ENCODE results near the gene CACNG4.

The CACNG4 gene

DNA sequence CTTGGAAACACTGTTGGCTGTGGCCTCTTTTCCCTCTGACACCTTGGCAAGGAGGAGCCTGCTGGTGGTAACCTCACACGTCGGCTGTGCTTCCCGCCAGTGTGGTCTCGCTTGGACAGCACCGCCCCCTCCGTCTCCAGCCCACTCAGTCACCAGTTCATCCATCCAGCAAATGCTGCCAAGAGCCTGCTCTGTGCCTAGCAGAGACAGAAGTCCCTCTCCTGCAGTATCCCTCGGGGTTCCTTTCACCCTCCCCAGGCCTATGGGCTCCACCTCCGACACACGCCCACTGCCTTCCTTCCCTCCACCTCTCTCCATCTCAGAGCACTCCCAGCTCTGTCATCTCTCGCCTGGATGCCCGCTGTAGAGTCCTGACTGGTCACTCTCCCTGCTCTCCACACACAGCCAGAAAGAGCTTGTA lies 12.3 kb downstream of the CACNG4 start:
- H3K4me3 ChIP-seq (ENCODE audit: low read depth, low read length), result no peak overlapping the region
- DNase-seq (ENCODE audit: low read depth), result no peak

DNA sequence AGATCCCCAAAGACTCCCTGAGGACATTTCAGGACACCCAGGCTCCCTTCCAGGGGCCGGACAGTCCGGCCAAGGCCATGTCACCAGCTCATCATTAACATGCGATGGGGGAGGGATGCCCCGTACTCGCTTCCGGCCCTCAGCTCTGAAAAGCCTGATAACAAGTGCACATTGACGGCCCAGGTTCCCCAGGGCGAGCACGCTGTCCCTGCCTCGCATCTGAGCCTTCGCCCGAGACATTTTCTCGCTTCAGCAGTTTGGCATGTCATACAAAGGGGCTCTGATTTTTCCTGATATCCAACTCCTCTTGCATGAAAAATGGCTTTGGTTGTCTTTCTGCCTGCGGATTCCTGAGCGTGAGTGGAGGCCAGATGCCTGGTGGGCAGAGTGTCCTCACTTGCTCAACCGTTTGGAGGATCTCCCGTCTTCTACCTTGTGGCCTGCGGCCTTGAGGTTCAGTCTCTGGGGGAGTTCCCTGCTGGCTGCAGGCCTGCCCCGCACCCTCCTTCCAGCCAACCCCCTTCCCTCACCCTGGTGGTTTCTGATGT lies 14.1 kb downstream of the CACNG4 start:
- no peak overlapping the region for H3K4me3 ChIP-seq (ENCODE audit: low read depth, low read length)
- DNase-seq (ENCODE audit: low read depth), result no peak

DNA sequence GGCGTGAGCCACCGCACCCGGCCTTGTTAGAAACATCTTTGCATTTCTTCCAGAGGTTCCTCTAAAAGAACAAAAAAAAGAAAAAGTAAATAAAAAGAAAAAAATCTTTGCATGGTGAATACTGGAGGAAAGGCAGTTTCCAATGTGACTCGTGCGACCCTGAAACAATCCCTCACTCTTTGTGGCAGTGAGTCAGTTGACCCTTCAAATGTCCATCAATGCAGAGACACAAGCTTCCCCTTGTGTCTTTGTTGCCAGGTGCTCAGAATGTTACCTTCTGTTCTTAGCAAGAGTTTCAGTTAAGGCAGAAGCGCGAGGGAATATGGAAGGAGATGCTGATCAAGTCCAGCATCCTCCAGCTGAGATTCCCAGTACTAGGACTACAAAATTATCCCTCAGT lies 16.4 kb downstream of the CACNG4 start:
- no peak for DNase-seq (ENCODE audit: low read depth)
- H3K4me3 ChIP-seq (ENCODE audit: low read depth, low read length), result no peak overlapping the region

DNA sequence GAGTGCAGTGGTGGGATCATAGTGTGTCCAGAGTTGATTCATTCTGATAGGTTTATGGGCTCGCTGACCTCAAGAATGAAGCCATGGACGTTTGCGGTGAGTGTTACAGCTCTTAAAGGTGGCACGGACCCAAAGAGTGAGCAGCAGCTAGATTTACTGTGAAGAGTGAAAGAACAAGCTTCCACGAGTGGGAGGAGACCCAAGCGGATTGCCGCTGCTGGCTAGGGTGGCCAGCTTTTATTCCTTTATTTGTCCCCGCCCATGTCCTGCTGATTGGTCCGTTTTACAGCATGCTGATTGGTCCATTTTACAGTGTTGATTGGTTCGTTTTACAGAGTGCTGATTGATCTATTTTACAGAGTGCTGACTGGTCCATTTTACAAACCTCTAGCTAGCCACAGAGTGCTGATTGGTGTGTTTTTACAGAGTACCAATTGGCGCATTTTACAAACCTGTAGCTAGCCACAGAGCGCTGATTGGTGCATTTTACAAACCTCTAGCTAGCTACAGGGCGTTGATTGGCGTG lies 17.5 kb downstream of the CACNG4 start:
- no peak overlapping the region for H3K4me3 ChIP-seq (ENCODE audit: low read depth, low read length)

DNA sequence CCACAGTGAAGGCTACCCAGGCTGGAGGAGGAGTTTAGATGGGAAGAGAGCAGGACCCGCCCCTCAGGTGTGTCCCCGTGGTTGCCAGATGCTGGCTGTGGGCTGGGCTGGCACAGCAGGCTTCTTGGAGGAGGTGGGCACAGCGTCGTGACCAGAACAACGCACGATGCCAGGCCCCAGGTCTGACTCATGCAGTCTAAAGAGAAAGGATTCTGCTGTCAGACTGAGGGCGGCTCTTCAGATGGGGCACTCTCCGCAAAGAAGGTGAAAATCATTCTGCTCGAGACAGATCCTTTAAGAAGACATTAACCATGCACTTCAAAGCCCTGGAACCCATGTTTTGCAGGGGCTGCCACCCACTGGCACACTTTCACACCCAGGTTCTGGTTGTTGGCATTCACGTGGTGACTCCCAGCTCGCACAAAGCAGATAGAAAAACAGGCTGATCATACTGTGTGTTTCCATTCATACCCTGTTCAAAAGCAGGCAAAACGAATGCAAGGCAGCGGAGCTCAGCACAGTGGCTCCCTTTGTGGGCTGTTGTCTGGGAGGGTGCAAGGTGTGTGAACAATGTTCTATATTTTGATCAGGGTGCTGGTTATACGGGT lies 19.0 kb downstream of the CACNG4 start:
- no peak for DNase-seq (ENCODE audit: low read depth)

More for the DNA sequence above, 17.5 kb downstream of the CACNG4 start:
- no peak for DNase-seq (ENCODE audit: low read depth)

DNA sequence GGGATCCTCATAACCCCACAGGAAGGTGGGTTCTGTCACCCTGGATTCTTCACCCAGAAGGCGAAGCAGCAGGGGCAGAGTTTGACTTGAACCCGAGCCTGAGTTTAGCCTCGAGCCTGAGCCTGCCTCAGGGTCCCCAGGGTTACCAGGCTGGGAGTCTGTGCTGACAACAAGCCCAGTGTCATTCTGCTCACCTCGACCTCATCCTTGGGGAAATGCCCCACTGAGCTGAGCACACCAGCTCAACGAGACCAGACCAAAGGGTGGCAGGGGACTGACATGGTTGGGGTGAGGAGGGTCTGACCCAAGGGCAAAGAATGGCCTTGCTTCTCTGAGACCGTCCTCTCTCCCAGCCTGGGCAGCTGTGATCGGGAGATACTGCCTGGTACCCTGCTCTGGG lies 20.2 kb downstream of the CACNG4 start:
- H3K4me3 ChIP-seq (ENCODE audit: low read depth, low read length), result no peak overlapping the region
- no peak for DNase-seq (ENCODE audit: low read depth)

More for the DNA sequence above, 19.0 kb downstream of the CACNG4 start:
- no peak overlapping the region for H3K4me3 ChIP-seq (ENCODE audit: low read depth, low read length)

DNA sequence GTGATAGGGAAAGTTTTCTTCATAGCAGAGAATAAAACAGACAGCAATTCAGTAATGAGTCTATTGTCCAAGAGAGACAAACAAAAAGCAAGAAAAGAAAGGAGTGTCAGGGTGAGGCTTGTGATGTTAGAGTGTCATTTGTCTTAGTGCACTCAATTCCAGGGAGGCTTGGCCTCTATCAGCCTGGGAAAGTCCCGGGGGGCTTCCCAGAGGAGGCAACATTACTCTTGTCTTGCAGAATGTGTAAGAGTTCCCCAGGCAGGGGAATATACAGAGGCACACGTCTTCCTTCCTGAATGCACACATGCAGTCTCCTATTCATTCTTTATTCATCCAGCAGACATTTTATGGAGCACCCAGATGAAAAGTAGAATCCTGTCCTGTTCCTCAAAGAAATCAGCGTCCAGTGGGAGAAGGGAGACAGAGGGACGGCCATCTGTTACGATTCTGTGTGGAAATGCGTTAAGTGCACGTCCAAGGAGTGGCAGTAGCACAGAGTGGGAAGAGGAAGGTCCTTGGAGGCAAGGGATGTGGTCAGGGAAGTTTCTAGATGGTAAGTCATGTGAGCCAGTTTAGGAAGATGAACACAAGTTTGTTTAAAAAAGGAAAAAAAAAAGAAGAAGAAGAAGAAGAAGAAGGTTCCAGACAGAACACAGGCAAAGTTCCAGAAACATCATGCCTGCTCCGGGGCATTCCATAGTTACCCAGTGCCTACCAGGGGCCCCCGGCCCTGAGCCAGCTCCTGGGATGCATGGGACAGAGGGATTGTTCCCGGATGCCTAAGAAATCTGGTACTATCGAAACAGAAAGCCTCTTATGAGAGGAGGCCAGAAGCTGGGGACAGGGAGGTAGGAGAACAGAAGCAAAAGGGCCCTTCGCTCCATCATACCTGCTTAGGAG lies 21.1 kb downstream of the CACNG4 start:
- no peak overlapping the region for H3K4me3 ChIP-seq (ENCODE audit: low read depth, low read length)
- DNase-seq (ENCODE audit: low read depth), result no peak

DNA sequence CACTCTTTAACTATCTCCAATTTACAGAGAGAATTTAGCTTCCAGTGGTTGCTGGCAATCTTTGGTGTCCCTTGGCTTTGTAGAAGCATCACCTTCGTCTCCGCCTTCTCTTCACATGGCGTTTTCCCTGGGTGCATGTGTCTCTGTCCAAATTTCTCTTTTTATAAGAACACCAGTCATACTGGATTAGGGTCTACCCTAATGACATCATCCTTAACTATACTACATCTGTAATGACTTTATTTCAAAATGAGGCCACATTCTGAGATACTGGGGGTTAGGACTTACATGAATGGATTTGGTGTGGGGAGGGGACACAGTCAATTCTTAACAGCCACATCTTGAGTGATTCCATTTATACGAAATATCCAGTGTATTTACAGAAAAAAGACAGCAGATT lies 22.2 kb downstream of the CACNG4 start:
- no peak overlapping the region for H3K4me3 ChIP-seq (ENCODE audit: low read depth, low read length)
- no peak for DNase-seq (ENCODE audit: low read depth)

DNA sequence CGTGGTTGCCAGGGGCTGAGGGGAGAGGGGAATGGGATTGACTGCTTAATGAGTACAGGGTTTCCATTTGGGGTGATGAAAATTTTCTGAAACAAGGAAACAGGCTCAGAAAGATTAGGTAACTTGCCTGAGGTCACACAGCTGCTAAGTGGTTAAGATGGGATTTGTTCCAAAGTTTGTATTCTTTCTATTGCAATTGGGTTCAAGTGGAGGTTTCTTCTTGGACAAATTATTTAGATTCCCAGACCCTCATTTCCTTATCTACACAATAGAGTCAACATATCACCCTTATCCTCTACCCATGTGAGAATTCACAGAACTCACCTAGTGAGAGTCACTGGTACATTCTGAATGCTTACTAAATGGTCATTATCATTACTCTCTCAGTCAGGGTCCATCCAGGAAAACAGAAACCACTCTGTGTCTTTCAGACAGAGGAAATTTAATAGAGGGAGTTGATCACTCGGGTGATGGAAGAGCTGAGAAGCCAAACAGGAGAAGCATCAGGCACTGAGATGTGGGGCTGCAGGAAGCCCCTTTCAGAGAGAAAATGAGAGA lies 22.6 kb downstream of the CACNG4 start:
- DNase-seq (ENCODE audit: low read depth), result no peak
- H3K4me3 ChIP-seq (ENCODE audit: low read depth, low read length), result no peak overlapping the region

DNA sequence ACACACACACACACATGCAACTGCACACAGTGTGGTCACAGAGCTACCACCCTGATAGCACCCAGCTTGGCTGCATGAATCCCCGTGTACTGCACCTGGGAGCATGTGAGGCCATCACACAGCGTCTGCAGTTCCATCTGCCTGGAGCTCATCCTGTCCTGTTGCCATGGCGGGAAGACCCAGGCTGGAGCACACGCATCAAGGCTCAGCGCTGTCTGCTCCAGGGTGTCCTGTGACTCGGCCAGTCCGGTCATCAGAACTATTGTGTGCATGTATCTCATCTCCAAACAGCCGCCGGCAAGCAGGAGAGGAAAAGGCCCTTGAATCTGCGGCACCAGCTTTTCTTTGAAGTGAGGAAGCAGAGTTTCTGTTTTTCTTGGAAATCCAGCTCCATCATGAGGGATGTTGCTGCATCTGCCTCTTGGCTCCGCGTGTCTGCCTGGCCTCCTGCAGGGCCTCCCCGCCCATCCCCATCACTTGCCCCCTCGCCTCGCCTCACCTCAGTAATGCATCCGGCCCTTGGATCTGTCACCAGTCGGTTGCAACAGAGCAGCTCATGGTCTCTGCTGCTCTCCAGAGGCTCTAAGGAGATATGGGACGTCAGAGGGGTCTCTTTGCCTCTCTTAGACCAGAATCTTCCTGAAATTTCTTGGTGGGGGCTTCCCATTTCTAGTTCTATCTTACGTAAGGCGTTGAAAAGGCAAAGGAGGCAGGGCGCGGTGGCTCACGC lies 23.7 kb downstream of the CACNG4 start:
- H3K4me3 ChIP-seq (ENCODE audit: low read depth, low read length), result no peak overlapping the region
- no peak for DNase-seq (ENCODE audit: low read depth)

DNA sequence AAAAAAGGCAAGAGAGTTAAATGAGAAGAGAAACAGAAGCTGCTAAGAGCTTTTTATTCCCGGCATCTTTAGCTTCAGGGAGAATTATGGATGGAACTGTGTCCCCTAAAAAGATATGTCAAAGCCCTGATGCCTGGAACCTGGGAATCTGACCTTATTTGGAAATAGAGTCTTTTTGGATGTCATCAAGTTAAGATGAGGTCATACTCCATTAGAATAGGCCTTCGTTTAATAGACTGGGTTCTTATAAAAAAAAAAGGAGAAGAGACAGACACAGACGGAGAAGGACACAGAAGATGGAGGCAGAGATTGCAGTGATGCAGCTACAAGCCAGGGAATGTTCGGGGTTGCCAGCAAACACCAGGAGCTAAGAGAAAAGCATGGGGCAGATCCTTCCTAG lies 24.6 kb downstream of the CACNG4 start:
- H3K4me3 ChIP-seq (ENCODE audit: low read depth, low read length), result no peak overlapping the region
- DNase-seq (ENCODE audit: low read depth), result no peak

DNA sequence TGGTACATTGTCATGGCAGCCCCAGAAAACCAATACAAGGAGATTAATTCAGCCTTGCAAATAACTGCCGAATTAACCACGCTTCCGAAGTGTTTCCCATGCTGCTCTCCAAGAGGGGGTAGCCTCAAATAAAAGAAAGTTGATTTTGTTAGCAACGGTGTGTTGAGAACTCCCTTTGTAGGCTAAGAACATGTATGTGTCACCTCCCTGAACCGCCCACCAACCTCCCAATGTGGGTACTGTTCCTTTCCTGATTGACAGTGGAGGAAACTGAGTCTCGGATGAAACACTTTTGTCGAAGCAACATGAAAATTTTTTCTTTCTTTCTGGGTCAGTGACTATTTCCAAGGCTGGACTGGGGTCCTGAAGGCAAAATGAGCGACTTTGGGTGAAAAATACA lies 25.1 kb downstream of the CACNG4 start:
- H3K4me3 ChIP-seq (ENCODE audit: low read depth, low read length), result no peak overlapping the region
- DNase-seq (ENCODE audit: low read depth), result no peak

DNA sequence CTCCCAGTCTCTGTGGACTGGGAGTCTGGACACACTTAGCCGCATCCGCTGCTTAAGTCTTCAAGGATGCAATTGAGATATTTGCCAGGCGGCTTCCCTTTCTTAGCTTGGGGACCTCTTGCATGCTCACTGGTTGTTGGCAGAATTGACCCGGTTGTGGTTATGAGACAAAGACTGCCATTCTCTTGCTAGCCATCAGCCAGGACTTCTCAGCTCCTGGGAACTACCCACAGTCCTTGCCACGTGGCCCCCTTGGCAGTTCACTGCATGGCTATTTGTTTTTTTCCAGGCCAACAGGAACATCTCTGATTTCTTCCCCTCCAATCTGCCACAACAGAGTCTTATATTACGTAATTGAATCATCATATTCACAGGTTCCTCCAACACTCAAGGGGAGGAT lies 25.5 kb downstream of the CACNG4 start:
- no peak for DNase-seq (ENCODE audit: low read depth)
- H3K4me3 ChIP-seq (ENCODE audit: low read depth, low read length), result no peak overlapping the region

DNA sequence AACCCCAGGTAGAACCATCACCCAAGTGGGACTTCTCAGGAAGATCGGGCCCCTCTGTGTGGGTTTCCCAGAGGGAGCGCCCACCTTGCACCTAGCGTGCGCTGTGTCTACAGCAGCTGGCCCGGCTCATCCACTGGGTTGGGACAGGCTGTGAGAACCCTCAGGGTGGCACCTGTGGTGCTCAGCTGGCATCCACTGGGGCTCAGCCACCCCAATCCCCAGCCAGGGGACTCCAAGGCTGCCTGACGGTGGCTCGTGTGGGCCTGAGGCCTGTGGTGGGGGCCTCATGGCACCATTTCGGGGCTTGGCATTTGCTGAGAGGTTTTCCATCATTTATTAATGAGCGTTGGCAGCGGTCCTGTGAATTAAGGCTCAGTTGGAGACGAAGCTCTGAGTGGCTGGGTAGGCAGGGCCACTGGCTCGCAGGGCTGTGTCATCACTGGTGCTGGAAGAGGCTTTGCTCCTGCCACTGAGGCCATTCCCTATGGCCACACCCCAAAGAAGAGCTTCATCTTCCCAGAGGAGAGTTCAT lies 28.5 kb downstream of the CACNG4 start:
- H3K4me3 ChIP-seq (ENCODE audit: low read depth, low read length), result no peak overlapping the region
- no peak for DNase-seq (ENCODE audit: low read depth)

DNA sequence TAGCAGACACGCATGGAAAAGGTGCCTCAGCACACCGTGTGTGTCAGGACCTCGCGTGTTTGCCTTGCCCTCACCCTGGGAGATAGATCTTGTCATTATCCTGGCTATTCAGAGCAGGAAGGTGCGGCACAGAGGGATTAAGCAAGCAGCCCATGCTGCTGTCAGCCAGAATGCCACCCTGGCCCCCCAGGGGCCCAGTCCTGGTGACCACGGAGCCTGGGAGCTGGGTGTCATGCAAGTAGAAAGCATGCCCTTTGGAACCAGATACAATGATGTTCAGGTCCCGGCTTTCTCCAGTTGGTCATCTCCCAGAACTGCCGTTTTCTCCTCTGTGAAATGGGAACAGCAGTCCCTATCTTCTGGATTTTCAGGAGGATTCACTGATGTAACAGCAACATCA lies 29.9 kb downstream of the CACNG4 start:
- H3K4me3 ChIP-seq (ENCODE audit: low read depth, low read length), result no peak overlapping the region
- no peak for DNase-seq (ENCODE audit: low read depth)

DNA sequence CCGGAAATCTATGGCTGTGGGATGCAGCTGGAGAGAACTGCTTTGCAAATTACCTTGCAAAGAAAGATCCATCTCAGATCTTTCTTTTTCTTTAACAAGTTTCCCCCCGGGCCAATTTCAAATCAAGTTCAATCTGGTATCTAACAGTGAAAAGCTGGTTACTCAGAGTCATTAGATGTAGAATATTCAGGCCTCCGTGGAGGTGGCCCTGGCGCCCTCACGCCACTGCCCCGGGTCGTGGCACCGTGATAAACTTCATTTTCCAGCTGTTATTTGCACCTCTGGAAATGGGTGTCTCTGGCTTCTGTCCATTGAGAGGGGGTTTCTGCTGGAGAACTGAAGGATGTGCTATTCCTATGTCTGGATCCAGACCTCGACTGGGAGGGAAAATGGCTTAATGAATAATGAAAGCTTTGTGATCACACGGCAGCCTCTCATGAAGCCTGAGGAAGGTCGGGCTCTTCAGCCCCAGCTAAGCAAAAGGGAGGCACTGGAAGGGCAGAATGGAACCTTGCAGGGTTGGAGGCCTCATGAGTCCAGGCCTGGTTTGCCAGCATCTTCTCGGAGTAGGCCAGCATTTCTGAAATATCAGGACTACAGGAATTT lies 30.5 kb downstream of the CACNG4 start:
- no peak overlapping the region for H3K4me3 ChIP-seq (ENCODE audit: low read depth, low read length)

DNA sequence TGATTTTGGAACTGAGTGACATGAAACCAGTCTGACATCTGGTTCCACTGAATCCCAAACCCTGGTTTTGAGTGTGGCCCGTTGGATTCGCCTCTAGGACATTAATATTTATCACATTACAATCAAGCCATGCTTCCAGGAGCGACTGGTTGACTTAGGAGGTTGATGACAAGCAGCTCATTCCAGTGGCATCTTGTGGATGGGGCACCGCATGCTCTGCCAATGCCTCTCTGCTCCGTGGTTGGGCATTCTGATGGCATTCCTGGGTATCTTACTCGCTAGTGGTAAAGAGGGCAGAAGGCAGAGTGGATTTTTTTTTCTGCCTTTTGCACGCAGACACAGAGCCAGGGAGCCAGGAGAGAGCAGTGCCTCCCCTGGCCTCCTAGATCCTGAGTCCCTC lies 31.4 kb downstream of the CACNG4 start:
- H3K4me3 ChIP-seq (ENCODE audit: low read depth, low read length), result no peak overlapping the region
- DNase-seq (ENCODE audit: low read depth), result no peak

More for the DNA sequence above, 30.5 kb downstream of the CACNG4 start:
- no peak for DNase-seq (ENCODE audit: low read depth)

DNA sequence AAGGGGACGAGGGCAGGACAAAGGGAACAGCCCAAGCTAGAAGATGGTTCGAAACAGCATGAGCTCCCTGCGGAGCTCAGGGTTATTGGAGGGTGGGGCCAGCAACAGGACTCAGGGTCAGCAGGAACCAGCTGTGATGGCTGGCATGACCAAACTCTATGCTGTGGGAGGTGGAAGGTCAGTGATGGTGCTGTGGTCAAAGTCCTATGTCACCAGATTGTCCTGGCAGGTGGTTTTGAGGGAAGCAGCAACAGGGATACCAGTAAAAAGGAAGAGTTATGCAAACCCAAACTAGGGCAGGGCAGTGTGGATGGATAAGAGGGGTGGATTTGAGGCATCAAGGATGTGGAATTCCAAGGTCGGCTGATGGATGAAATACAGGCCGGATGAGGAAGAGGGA lies 32.4 kb downstream of the CACNG4 start:
- no peak overlapping the region for H3K4me3 ChIP-seq (ENCODE audit: low read depth, low read length)
- no peak for DNase-seq (ENCODE audit: low read depth)

DNA sequence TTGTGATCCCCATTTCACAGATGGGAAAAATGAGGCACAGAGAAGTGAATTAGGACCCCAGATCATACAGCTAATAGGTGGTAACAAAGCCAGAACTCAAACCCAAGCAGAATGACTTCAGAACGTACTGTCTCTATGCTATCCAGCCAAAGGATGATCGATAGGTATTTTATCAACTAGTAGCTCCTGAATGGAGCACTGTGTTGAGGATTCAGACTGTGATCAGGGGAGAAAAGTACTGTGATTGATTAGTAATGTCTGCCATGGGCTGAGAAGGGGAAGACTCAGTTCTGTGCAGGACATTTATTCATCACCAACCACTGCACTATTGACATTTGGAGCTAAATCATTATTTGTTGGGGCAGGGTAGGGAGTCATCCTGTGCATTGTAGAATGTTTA lies 38.7 kb downstream of the CACNG4 start:
- no peak for DNase-seq (ENCODE audit: low read depth)
- H3K4me3 ChIP-seq (ENCODE audit: low read depth, low read length), result no peak overlapping the region
